OCI-LY3 (cell line): ENCODE data around the gene ABCC8.

ENCODE experiments used
- H2AFZ ChIP-seq: fragments of 200-600, 300-600 bp; shearing (Covaris generic); 2 replicates; pipeline ENCODE4 v1.6.0; 2014; ENCODE audit warnings: antibody characterized with exemption, low read depth, low read length
- H3K27ac ChIP-seq: fragments of 200-600, 300-600 bp; sonication (generic); 2 replicates; pipeline ENCODE4 v1.5.1; 2014; ENCODE audit warnings: mild to moderate bottlenecking, low read length, moderate library complexity, mixed read lengths
- H3K27me3 ChIP-seq: fragments of 200-600, 300-600 bp; sonication (generic); 2 replicates; pipeline ENCODE4 v1.6.1; 2014; ENCODE audit warnings: low read depth, low read length, mixed read lengths
- H3K36me3 ChIP-seq: fragments of 200-600, 300-600 bp; sonication (generic); replicated peaks from 2 replicates; pipeline ENCODE3; 2014; ENCODE audit warnings: low read depth, low read length, mixed read lengths
- H3K4me1 ChIP-seq: fragments of 300-600, 200-600 bp; sonication (generic); 2 replicates; pipeline ENCODE4 v1.6.1; 2014; ENCODE audit warnings: low read length, mixed read lengths
- H3K4me2 ChIP-seq: fragments of 200-600, 300-600 bp; sonication (generic); 2 replicates; pipeline ENCODE4 v1.6.1; 2014; ENCODE audit warnings: low read length, mixed read lengths
- H3K4me3 ChIP-seq: fragments of 300-600, 200-600 bp; sonication (generic); 2 replicates; pipeline ENCODE4 v1.5.1; 2014; ENCODE audit warnings: antibody characterized with exemption, mild to moderate bottlenecking, low read length, moderate library complexity
- H3K79me2 ChIP-seq: fragments of 300-600, 200-600 bp; shearing (Covaris generic); 2 replicates; pipeline ENCODE4 v1.6.1; 2014; ENCODE audit warnings: mild to moderate bottlenecking, low read length, mixed read lengths
- H3K9ac ChIP-seq: fragments of 300-600, 200-600 bp; shearing (Covaris generic); 2 replicates; pipeline ENCODE4 v1.6.0; 2014; ENCODE audit warnings: mild to moderate bottlenecking, low read length, moderate library complexity
- H3K9me3 ChIP-seq: fragments of 200-600, 300-600 bp; shearing (Covaris generic); 2 replicates; pipeline ENCODE4 v1.6.1; 2014; ENCODE audit warnings: low read length, mixed read lengths; ENCODE audit not compliant: insufficient read depth
- H4K20me1 ChIP-seq: fragments of 200-600, 300-600 bp; sonication (generic); 2 replicates; pipeline ENCODE4 v1.6.1; 2016; ENCODE audit warnings: low read length, mixed read lengths; ENCODE audit not compliant: insufficient read depth
- CTCF ChIP-seq: fragments of 200-600, 300-600 bp; sonication (generic); IDR thresholded peaks from 2 replicates; pipeline ENCODE4 v1.5.1; 2014; ENCODE audit warnings: antibody characterized with exemption, low read length, low read depth
- EZH2phosphoT487 ChIP-seq: fragments of 200-600 bp; shearing (Covaris generic); IDR thresholded peaks from 2 replicates; pipeline ENCODE4 v1.6.1; 2018; ENCODE audit warnings: antibody characterized with exemption, mixed run types, low read depth

Gene ABCC8

GRCh38 chr11:17517186-17517585 lies 40.5 kb upstream of the ABCC8 start:
- H3K79me2 ChIP-seq, result no peaks in the 10 kb centered on the region
- peaks cover 42% of the 10 kb centered on the region for H3K27me3 ChIP-seq
- no peak overlapping the region for H3K27ac ChIP-seq
- no peak overlapping the region for H3K4me2 ChIP-seq
- no peaks in the 10 kb centered on the region for H3K9me3 ChIP-seq
- no peaks in the 10 kb centered on the region for H3K36me3 ChIP-seq
- H3K4me1 ChIP-seq, result no peaks in the 10 kb centered on the region
- H2AFZ ChIP-seq, result no peak overlapping the region
- no peak overlapping the region for H3K9ac ChIP-seq
- TF ChIP-seq CTCF (no peak), EZH2phosphoT487 (no peak)
- no peaks in the 10 kb centered on the region for H4K20me1 ChIP-seq
- no peak overlapping the region for H3K4me3 ChIP-seq

- H3K27me3 ChIP-seq, result peaks cover 46% of the 10 kb centered on the region
- H4K20me1 ChIP-seq, result no peaks in the 10 kb centered on the region
- no peak overlapping the region for H2AFZ ChIP-seq
- H3K4me3 ChIP-seq, result no peak overlapping the region
- no peak overlapping the region for H3K4me2 ChIP-seq
- H3K9ac ChIP-seq, result no peak overlapping the region
- no peaks in the 10 kb centered on the region for H3K9me3 ChIP-seq
- TF ChIP-seq EZH2phosphoT487, result no peak
- no peak for TF ChIP-seq CTCF
- H3K27ac ChIP-seq, result no peak overlapping the region
- H3K4me1 ChIP-seq, result no peaks in the 10 kb centered on the region
- no peaks in the 10 kb centered on the region for H3K36me3 ChIP-seq
- H3K79me2 ChIP-seq, result no peaks in the 10 kb centered on the region
Observed at GRCh38 chr11:17516551-17517150, 40.0 kb upstream of the ABCC8 start.

- H3K27me3 ChIP-seq, result peaks cover 57% of the 10 kb centered on the region
Observed at GRCh38 chr11:17515443-17516176, 39.0 kb upstream of the ABCC8 start.

More at GRCh38 chr11:17515443-17516176, 39.0 kb upstream of the ABCC8 start:
- H4K20me1 ChIP-seq, result no peaks in the 10 kb centered on the region
- H3K79me2 ChIP-seq, result no peaks in the 10 kb centered on the region
- H3K4me1 ChIP-seq, result no peaks in the 10 kb centered on the region
- no peak overlapping the region for H3K4me3 ChIP-seq
- H3K9me3 ChIP-seq, result no peaks in the 10 kb centered on the region
- no peak overlapping the region for H3K4me2 ChIP-seq
- H3K9ac ChIP-seq, result no peak overlapping the region
- no peaks in the 10 kb centered on the region for H3K36me3 ChIP-seq
- H2AFZ ChIP-seq, result no peak overlapping the region
- H3K27ac ChIP-seq, result no peak overlapping the region
- no peak for TF ChIP-seq CTCF
- TF ChIP-seq EZH2phosphoT487, result no peak
